GM13976 (cell line): ENCODE data around the gene CERK.
A peak's percentile ranks its signal among the peaks of the same experiment; 100 is the strongest.
"Not testable (repeated sequence)": the region's sequence is repeated elsewhere in the genome, so short reads cannot be mapped to it uniquely, and the experiment has no call there.

Experiments used
- DNase-seq: peaks from one replicate; pipeline ENCODE4 v3.0.0; 2012; ENCODE audit warnings: low spot score
- CTCF ChIP-seq: IDR thresholded peaks from 2 replicates; pipeline ENCODE4 v1.5.1; 2012; ENCODE audit warnings: borderline replicate concordance, mild to moderate bottlenecking; ENCODE audit not compliant: insufficient read depth; ENCODE audit errors: extremely low read depth, missing control alignments, control extremely low read depth
- in situ Hi-C: fragments of 300-500 bp; cut with MboI; formaldehyde crosslinking; loops from one replicate; pipeline ENCODE4 v1.12.0; 2022; ENCODE audit warnings: low sequenced_read_pairs, mixed read lengths, inconsistent platforms; ENCODE audit not compliant: unreplicated experiment

The CERK gene

GRCh38 chr22:46737976-46738646 lies at the start of gene CERK:
CERK (minus strand) TSS chr22:46738252; CDS start chr22:46738148, 104 bp downstream.
- peak; percentile 88 for DNase-seq
- in situ Hi-C loops, result no loop called here
- TF ChIP-seq CTCF, result no peak

- no peak for DNase-seq
- in situ Hi-C loops, result no loop called here
- TF ChIP-seq CTCF, result no peak
Measured at GRCh38 chr22:46783721-46784120, 45.7 kb upstream of the CERK start.

GRCh38 chr22:46782200-46782599 lies 44.1 kb upstream of the CERK start:
- DNase-seq, in situ Hi-C loops: not testable (repeated sequence)

GRCh38 chr22:46781291-46781690 lies 43.2 kb upstream of the CERK start:
- in situ Hi-C loops, result no loop called here
- TF ChIP-seq CTCF, result no peak
- no peak for DNase-seq

GRCh38 chr22:46780453-46780852 lies 42.4 kb upstream of the CERK start:
- no peak for DNase-seq
- TF ChIP-seq CTCF, result no peak
- in situ Hi-C loops, result no loop called here

- DNase-seq, result no peak
- TF ChIP-seq CTCF, result no peak
- in situ Hi-C loops, result no loop called here
Measured at GRCh38 chr22:46779651-46780050, 41.6 kb upstream of the CERK start.

GRCh38 chr22:46779023-46779422 lies 41.0 kb upstream of the CERK start:
- no peak for TF ChIP-seq CTCF
- DNase-seq, result no peak
- in situ Hi-C loops, result no loop called here
